Kidney tubule cell (primary cell): Measurements from ENCODE around the gene GDAP2.
"Not testable (repeated sequence)": the region's sequence is repeated elsewhere in the genome, so short reads cannot be mapped to it uniquely, and the experiment has no call there.

Source experiments
- DNase-seq: peaks from one replicate; pipeline ENCODE4 v3.0.0-alpha.2; 2018; ENCODE audit warnings: low spot score

GDAP2 gene

DNA sequence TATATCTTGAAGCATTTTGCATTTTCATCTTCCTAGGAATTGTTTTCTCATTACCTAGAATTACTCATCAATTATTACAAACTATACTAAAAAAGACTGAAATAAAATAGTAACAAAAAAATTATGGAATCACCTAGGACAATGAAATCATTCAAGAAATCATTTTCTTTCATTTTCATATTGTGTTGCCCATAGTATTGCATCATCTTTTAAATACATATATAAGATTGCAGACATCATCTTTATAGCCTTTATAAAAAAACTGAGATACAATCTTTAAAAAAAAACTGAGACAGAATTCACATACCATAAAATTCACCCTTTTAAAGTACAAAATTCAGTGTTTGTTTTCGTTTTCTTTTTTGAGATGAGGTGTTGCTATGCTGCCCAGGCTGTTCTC, 29.6 kb downstream of the GDAP2 start:
- no peak for DNase-seq

DNA sequence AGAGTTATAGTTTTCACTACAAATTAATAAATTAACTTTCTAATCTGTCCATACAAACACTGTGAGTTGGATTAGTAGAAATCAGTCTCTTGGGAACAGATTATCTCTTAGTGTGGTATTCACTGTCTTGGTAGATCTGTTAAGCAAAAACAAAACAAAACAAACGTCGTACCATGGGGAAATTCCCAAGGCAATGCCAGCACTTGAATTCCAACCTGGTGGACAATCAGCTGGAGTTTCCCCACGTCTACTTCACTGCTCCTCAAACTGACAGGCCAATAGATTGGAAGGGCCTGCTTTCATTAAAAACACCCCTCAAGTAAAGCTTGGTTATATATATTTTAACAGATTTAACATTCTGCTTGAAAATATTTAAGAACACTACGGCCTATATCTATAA, 31.9 kb downstream of the GDAP2 start:
- peak; percentile 50 for DNase-seq

DNA sequence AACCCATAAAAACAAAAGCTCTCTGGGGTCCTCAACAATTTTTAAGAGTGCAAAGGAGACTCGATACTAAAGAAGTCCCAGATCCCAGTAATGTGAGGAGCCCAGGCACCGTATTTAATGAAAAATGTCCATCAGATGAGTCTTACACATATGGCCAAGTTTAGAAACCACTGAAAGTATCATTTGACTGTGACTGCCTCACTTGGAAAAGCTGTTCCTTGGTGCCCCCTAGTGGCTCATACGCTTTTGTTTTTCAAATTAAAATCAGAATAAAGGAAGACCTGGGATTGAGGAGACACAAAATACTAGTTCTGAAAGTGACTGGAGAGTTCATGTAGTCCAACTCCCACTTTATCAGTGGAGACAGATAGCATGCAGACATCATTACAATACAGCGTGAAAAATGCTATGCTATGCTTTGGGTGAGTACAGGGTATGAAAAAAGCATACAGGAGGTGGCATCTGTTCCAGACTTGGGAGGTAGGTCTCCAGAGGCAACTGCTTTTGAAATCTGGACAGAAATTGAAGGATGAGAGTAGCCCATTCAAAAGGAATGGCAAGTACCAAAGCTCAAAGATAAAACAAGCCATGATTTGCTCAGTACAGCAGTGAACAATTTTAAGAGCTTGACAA, 33.8 kb downstream of the GDAP2 start:
- peak; percentile 81 for DNase-seq

DNA sequence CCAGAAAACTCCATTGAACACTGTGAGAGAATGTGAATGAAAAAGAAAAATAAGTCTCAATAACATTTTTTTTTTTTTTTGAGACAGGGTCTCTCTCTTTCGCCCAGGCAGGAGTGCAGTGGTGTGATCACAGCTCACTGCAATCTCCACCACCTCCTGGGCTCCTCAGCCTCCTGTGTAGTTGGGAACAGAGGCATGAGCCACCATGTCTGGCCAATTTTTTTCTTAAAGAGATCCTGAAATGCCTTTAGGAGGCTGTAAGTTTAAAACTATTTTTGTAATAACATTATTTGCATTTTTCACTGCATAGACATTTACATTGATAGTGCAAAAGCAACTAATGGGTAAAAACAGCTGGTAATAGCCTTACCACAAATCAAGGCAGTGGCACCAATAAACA, 35.3 kb downstream of the GDAP2 start:
- no peak for DNase-seq

DNA sequence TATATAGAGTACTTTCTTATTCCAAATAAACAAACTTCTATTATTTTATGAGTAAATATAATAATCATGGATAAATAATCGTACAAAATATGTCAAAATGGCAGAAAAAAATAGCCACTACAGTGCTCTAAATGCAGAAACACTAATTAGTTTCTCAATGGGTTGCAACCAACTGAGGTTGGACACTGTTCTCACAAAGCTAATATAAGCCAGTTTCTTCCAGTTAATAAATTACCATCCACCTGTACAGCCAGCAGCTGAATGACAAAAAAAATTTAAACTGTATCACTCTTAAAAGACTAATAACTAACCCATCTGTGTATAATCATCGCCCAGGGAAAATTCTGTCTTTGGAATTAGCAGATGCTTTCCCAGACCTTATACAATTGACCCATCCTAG, 36.9 kb downstream of the GDAP2 start:
- DNase-seq, result peak; percentile 14

DNA sequence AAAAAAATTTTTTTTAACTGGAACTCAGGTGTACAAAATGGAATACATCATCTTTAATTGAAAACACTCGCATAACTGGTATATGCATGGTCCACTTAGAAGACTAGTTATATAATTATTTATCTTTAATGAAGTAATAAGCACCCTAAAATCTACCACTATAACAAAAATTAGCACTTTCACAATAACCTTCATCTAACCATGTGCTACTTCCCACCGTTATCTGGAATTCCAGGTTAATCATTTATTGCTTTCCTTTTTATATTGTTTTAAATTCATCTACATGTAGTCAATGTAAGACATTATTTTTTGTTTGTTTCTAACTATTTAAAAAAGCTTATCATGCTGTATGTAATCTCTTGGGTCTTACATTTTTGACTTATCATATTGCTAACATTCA, 39.0 kb downstream of the GDAP2 start:
- no peak for DNase-seq

DNA sequence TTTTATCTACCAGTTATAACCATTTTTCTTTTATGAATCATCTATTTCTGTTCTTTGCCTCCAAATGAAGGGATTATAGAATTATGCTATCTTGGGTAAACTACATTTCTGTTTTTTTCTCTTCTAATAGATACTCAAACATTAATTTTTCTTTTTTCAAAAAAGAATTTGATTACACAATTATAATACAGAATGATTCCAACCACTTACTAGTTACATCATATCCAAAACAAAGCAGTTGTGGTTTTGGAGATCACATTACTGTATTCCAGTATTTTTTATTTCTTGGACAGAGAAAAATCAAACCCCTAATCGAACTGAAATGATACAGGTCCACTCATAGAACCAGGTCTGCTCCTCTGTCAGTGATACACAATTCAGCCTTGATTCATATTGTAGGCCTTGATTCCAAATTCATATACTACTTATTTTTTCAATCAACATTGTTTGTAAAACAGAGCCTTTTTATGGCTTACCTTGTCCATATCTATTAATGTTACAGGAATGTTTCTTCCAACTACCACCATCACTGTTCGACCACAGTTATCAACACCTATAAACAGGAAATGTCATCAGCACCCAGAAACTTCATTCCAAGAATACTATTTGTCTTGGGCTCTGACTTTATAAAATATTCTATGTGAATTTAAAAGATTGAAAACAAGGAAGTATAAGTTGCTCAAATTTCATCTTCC, 43.2 kb downstream of the GDAP2 start:
- DNase-seq, result no peak

DNA sequence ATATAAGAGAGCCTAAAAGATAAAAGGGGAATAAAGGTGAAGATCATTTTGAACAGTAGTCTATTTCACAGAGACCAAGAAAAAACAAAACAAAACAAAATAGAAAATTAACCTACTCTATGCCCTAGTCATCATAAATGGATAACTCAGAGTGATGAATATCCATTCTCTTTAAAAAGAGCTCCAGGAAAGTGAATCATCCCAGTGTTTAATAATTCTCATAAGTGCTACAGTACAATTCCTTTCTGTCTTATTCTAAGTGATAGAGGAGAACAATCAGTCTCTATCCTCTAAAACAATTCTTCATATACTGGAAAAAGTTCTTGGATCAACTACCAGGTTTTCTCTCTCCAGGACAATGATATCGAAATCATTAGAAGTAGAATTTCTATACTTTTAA, 45.8 kb downstream of the GDAP2 start:
- peak; percentile 45 for DNase-seq

DNA sequence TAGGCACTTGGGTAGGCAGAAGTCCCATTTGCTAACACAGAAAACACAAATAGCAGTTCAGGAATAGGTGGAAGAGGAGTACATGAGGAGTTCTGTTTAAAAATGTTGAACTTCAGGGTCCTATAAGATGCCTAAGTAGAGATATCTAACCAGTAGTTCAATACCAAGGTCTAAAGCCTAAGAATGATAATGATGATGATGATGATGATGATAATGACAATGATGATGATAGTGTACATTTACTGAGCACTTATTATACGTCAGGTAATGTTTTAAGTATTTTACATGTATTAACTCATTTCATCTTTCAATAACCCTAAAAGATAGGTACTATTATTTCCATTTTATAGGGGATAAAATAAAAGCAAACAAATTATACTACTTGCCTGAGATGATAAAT, 50.1 kb downstream of the GDAP2 start:
- DNase-seq, result no peak

DNA sequence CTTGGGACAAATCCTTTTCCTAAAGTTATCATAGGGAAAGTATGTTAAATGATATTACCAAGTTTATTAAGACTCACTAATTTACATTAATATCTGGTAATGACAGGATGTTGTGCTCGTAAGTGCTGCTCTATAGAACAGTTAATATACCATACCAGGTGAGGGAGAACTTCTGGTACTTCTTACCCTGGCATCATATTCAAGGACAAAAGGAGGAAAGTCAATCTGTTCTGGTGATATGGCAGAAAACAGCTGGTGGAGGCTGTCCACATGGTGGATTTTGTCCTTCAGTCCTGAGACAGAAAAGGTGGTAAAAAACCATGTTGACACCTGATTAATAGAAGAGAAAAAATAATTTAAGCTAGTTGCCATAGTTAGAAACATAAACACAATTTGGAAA, 51.6 kb downstream of the GDAP2 start:
- no peak for DNase-seq

DNA sequence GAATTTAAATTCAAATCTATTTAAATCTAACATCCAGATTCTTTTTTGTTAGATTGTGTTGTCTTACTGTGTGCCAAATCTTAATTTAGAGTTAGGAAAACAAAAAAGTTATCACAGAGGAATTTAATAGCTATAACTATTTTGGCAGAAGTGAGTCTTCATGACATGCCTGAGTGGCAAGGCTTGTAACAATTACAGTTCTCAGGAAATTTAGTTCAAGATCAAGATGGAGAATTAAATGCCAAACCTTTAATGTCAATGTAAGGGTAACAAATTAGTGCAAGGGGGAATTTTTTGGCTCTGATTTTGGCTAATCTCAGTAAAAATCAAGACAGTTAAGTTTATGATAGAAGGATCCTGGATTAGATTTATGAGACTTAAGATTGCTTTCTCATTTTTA, 58.4 kb downstream of the GDAP2 start:
- DNase-seq, result no peak

DNA sequence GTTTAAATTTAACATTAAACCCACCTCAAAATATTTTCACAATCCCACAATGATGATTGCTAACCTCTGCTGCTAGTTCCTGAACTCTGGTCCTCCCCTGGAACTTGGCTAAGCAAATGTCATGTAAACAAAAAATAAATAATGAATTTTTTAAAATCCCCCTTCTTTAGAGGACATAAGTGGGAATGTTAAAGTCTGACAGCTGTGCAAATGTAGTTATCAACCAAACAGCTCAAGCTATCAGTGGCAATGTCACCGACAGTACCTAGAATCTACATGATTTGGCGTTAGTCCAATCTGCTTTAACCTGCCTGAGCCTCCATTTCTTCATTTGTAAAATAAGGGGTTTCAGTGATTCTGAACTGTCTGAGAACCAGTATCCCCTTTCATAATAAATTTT, 67.7 kb downstream of the GDAP2 start:
- DNase-seq, result no peak

DNA sequence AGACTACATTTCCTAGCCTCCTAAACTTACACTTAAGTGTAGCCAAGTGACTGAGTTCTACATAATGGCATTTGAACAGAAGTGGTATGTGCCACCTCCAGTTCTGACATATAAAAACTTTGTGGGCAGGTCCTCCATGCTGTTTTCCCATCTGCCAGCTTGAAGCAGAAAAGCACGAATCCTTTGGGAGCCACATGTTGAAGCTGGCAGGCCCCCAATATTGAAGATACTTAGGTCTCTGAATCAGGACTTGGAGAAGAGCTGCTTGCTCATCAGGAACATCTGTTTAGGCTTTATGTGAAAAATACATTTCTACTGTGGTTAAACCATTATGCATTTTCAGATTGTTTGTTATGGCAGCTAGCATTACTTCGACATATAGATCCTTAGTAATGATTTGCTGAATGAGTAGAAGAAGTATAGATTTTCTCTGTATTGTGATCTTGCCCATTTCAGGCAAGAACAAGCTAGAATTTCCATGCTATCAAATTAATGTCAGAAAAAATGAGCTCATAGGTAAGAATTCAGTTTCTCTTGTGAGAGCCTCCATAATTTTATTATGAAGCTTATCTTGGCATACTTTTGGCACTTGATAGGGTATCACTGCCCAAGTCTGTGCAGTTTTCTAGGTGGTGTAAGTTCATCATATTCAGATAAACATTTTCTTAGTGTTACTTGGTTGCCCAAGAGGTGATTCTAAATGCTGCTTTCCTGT, 68.4 kb downstream of the GDAP2 start:
- no peak for DNase-seq

DNA sequence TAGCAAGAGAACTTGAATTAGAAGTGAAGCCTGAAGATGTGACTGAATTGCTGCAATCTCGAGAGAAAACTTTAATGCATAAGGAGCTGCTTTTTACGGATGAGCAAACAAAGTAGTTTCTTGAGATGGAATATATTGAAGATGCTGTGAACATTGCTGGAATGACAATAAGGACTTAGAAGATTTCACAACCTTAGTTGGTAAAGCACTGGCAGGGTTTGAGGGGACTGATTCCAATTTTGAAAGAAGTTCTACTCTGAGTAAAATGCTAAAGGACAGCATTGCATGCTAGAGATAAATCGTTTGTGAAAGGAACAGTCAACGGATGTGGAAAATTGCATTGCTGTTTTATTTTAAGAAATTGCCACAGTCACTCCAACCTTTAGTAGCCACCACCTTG, 69.5 kb downstream of the GDAP2 start:
- no peak for DNase-seq

DNA sequence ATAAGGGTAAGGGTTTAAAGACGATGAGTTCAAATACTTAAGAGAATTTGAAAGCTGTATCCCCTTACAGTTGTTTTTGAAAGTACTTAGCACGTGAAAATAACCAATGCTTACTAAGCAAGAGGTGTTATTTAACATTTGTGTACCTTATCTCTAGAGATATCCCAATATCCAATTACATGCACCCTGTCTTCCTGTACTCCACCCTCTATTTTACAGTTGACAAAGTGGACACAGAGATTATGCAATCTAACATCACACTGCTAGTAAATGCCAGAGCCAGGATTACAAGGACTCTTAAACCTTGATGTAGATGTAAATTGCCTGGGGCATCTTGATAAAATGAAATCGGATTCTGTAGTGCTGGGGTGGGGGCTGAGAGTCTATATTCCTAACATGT, 72.0 kb downstream of the GDAP2 start:
- DNase-seq, result no peak

DNA sequence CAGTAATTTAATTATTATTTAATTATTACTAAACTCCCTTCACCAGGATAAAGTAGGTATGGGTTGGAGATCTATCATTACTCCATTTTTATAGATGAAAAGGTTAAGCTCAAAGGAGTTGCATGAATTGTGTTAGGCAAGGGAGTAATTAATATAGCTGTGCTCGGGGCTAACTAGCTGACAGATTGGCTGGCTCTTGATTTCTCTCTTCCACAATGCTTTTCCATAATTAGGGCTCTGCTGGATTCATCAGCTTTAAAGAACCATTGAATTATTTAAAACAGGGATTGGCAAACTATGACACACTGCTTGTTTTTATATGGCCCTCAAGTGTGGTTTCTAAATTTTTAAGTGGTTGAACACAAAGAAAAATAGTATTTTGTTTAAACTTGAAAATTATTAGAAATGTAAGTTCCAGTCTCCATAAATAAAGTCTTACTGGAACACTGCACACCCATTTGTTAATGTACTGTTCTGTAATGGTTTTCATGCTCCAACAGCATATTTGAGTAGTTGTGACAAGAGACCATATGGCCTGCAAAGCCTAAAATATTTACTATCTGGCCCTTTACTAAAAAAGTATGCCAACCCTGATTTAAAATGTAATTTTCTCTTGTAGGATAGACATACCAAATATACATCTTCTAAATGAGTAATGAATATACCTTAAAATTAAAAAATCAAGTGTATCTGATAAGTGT, 76.4 kb downstream of the GDAP2 start:
- no peak for DNase-seq

DNA sequence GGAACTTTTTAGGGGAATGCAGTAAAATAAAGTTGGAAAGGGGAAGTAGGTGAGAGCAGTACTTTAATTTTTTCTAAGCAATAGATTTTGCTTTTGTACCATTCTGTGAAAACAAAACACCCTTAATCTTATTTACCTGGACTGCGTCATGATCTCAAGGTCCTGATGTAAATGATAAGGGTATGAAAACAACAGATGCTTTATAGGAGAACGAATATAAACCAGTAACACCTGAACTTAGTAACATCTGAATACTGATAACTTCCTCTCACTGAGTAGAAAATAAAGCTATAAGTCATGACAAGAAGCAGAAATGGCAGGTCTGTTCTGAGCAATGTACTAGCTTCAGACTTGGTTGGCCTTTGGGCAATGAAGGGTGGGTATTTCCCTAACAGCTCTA, 77.7 kb downstream of the GDAP2 start:
- no peak for DNase-seq

DNA sequence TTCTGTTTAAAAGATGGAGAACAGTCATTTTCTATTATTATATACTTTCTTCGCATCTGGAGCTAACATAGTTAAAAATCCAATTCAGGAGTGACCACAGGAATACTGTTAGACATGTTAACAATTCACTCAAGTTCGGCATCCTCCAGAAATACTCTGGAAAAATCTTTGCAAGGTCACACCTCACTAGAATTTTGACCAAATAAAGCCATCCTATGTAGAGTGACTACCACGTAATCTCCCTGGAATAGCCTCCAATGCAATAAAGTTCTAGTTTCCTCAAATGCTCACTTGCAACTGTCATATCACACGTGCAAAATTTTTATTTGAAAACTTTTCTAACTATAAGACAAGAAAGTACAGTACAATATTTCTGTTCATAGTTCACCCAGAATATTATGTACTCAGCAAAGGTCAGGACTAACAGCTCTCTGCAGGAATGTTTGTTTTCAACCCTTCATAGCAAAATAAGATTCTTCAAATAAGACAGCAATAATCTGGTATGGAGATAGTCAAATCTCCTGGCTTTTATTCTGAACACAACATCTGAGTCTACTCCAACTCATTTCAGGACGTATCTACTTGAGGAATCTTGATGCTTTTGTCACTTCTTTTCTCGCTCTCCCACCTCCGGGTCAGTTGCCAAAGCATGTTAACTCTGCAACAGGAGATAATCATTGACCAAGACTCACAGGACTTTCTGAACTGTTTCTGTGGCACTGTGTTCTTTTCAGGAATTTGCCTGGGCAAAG, 82.6 kb downstream of the GDAP2 start:
- peak; percentile 58 for DNase-seq

DNA sequence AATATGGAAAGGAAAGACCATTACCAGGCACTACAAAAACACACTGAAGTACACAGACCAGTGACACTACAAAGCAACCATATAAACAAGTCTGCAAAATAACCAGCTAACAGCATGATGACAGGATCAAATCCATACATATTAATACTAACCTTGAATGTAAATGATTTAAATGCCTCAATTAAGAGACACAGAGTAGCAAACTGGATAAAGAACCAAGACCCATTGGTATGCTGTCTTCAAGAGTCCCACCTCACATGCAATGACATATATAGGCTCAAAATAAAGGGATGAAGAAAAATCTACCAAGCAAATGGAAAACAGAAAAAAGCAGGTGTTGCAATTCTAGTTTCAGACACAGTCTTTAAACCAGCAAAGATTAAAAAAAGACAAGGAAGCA, 84.9 kb downstream of the GDAP2 start:
- not testable (repeated sequence) for DNase-seq

DNA sequence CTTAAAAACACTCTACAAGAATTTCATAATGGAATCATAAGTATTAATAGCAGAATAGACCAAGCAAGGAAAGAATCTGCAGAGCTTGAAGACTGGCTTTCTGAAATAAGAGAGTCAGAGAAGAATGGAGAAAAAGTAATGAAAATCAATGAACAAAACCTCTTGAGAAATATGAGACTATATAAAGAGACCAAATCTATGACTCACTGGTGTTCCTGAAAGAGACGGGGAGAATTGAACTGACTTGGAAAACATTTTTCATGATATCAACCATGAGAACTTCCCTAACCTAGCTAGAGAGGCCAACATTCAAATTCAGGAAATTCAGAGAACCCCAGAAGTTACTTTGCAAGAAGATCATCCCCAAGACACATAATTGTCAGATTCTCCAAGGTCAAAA, 85.6 kb downstream of the GDAP2 start:
- no peak for DNase-seq

DNA sequence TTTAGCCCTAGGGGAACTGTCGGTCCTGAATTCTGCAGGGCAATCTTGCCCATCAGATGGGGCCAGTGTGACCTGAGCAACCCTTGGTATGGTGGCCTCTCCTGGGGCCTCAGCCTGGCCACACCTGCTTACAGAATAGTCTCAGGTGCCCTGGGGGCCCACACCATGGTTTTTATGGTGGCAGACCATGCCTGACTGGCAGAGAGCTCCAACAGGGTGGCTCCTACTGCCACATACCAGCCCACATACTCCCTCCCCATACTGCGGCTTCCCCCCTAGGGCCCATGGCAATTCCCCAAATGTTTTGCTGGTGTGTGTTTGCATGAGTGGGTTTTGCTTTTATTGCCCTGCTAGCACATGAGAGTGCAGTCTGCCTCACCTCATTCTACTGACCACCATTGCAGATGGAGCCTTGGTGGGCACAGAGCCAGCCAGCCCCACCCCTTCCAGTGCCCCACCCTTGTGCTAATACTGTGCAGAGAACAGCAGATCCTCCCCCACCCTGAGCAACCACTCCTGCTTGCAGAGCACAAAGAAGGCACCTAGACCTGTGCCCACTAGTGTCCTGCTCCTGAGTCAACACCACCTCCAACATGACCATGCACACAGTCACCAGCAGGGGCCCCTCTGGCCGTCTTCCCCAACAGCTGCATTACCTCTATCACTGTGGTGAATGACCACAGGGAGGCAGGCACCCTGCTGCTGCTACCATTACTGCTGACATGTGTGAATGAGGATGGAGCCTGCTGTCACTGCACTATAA, 86.8 kb downstream of the GDAP2 start:
- DNase-seq, result peak; percentile 37
